Stimulated activated CD8-positive, alpha-beta memory T cell treated with anti-CD3 and anti-CD28 coated beads, Interleukin-12 subunit alpha, Interleukin-12 subunit beta, amount 100 ng/mL, for 24 hours (primary cell): ENCODE measurements around the gene SH3PXD2A.
"Not testable (repeated sequence)": the region's sequence is repeated elsewhere in the genome, so short reads cannot be mapped to it uniquely, and the experiment has no call there.

Experiments used
- DNase-seq: peaks from one replicate; pipeline ENCODE4 v3.0.0-alpha.2; 2020; ENCODE audit errors: extremely low read depth

SH3PXD2A gene

GRCh38 chr10:103666087-103666761 lies 189.2 kb downstream of the SH3PXD2A start:
- DNase-seq: no peak

- no peak for DNase-seq
These were observed 190.1 kb downstream of the SH3PXD2A start for GRCh38 chr10:103665162-103665889.

- no peak for DNase-seq
These were observed 191.6 kb downstream of the SH3PXD2A start for GRCh38 chr10:103663802-103664201.

- DNase-seq: no peak
These were observed 192.1 kb downstream of the SH3PXD2A start for GRCh38 chr10:103663236-103663635.

- not testable (repeated sequence) for DNase-seq
These were observed 192.7 kb downstream of the SH3PXD2A start for GRCh38 chr10:103662704-103663103.

- no peak for DNase-seq
These were observed 194.0 kb downstream of the SH3PXD2A start for GRCh38 chr10:103661198-103661950.

GRCh38 chr10:103660364-103661197 lies 194.8 kb downstream of the SH3PXD2A start:
- DNase-seq: no peak

GRCh38 chr10:103659674-103660363 lies 195.6 kb downstream of the SH3PXD2A start:
- peak; percentile 22 for DNase-seq

- DNase-seq: no peak
These were observed 197.3 kb downstream of the SH3PXD2A start for GRCh38 chr10:103658049-103658577.

- DNase-seq: no peak
These were observed 198.2 kb downstream of the SH3PXD2A start for GRCh38 chr10:103657061-103657591.

- DNase-seq: no peak
These were observed 200.5 kb downstream of the SH3PXD2A start for GRCh38 chr10:103654925-103655324.

GRCh38 chr10:103653581-103654037 lies 201.8 kb downstream of the SH3PXD2A start:
- no peak for DNase-seq

- DNase-seq: no peak
These were observed 202.6 kb downstream of the SH3PXD2A start for GRCh38 chr10:103652599-103653281.

- no peak for DNase-seq
These were observed 203.4 kb downstream of the SH3PXD2A start for GRCh38 chr10:103651783-103652476.

- DNase-seq: no peak
These were observed 204.0 kb downstream of the SH3PXD2A start for GRCh38 chr10:103651333-103651732.

- DNase-seq: no peak
These were observed 205.5 kb downstream of the SH3PXD2A start for GRCh38 chr10:103649654-103650423.

- no peak for DNase-seq
These were observed 206.5 kb downstream of the SH3PXD2A start for GRCh38 chr10:103648636-103649532.
